GM20000 (cell line): ENCODE measurements around the gene FIGLA.

Source experiments
- DNase-seq: peaks from one replicate; pipeline ENCODE4 v3.0.0; 2012; ENCODE audit warnings: low spot score
- CTCF ChIP-seq: IDR thresholded peaks from 2 replicates; pipeline ENCODE4 v1.5.1; 2012; ENCODE audit warnings: mild to moderate bottlenecking, control low read depth; ENCODE audit errors: extremely low read depth, missing control alignments

FIGLA gene

GRCh38 chr2:70766357-70767078 lies 23.9 kb downstream of the FIGLA start:
- no peak for TF ChIP-seq CTCF
- no peak for DNase-seq

GRCh38 chr2:70765507-70765906 lies 24.9 kb downstream of the FIGLA start:
- no peak for TF ChIP-seq CTCF
- DNase-seq = no peak

- no peak for DNase-seq
- TF ChIP-seq CTCF = no peak
Measured at GRCh38 chr2:70759446-70759845, 31.0 kb downstream of the FIGLA start.

GRCh38 chr2:70757966-70758365 lies 32.5 kb downstream of the FIGLA start:
- no peak for DNase-seq
- TF ChIP-seq CTCF = no peak

GRCh38 chr2:70757360-70757759 lies 33.1 kb downstream of the FIGLA start:
- TF ChIP-seq CTCF = no peak

GRCh38 chr2:70756128-70756527 lies 34.3 kb downstream of the FIGLA start:
- DNase-seq = no peak
- TF ChIP-seq CTCF = no peak

More at GRCh38 chr2:70757360-70757759, 33.1 kb downstream of the FIGLA start:
- no peak for DNase-seq

- no peak for DNase-seq
- TF ChIP-seq CTCF = no peak
Measured at GRCh38 chr2:70753902-70754301, 36.5 kb downstream of the FIGLA start.
